ENCODE measurements around the gene CD300LD. TPM values are rescaled to one million over a fixed set of nuclear protein-coding genes. Genes with fewer than 3 reads are reported as not detected.
"Not testable (repeated sequence)": the region's sequence is repeated elsewhere in the genome, so short reads cannot be mapped to it uniquely, and the experiment has no call there.

Gene CD300LD
- total RNA-seq, 1 donor from 2014 or later: not detected

DNA sequence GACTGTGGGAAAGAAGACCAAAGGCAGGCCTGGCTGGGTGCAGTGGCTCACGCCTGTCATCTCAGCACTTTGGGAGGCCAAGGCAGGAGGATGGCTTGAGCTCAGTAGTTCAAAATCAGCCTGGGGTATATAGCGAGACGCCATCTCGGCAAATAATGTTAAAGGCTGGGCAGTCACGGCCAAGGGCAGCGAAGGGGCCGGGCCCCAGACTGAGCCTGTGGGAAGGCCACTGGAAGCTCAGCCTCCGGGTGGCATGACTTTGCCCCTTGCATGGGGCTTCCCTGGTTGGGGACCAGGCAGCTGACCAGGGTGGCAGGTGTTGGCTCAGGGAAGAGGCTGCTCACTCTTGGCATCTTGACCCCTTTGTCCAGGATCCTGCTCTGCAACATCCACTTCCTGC is 14.0 kb upstream of the CD300LD start:
- no peak for DNase-seq

DNA sequence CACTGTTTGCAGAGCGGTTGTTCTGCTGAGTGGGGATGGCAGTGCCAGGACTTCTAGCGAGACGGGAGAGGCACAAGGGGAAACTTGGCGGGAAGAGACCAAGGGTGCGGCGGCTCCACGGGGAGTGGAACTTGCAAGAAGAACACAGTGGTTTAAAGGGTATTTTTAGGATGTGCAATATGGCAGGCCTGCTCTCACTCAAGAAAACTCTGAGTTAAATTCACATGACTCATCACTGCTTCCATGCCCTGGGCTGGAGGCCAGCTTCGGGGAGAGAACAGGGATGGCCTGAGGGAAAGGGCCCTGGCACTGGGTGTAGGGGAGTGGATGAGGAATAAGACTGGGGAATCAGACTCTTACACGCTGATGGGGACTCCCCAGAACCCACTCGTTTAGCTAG is 13.3 kb upstream of the CD300LD start:
- DNase-seq: peak; percentile 34

DNA sequence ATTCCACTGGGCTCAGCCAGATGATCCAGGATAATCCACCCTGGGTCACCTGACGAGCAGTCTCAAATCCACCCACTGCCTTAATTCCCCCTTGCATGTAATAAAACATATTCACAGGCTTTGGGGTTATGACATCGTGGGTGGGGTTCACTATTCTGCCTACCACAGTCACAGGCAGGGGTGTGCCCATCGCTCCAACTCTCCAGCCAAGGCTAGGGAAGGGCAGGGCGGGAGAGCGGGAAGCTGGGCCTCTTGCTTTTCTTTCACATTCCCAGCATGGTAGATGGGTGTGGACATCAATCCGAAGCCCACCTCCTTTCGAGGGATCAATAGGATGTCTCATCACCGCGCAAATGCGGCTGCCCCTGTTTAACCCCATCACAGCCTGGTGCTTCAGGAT is 12.7 kb upstream of the CD300LD start:
- DNase-seq: no peak

- DNase-seq: no peak
Observed at GRCh38 chr17:74604200-74604599, 12.1 kb upstream of the CD300LD start.

GRCh38 chr17:74603746-74604145 is 11.7 kb upstream of the CD300LD start:
- DNase-seq: no peak

GRCh38 chr17:74603037-74603635 is 11.1 kb upstream of the CD300LD start:
- DNase-seq: no peak

DNA sequence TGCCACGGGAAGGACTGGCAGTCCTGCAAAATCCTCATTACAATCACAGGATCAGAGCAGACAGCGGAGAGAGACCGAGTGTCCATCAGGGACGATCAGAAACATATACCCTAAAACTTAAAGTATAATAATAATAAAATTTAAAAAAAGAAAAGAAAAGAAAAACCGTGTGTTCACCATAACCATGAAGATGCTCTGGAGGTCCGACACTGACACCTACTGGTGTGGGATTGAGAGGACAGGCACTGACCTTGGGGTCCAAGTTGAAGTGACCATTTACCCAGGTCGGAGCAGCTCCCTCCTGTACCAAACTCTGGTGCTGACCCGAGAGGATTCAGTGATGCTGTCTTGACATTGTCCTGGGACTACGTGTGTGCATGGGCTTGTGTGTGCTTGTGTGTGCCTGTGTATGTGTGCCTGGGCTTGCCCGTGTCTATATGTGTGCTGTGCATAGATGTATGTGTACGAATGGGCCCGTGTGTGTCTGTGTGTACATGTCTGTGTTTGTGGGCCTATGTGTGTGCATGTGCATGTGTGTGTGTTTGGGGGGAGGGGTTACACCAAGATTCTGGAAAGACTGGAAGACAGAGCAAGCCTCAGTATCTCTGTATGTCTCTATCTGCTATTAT is 10.0 kb upstream of the CD300LD start:
- peak; percentile 19 for DNase-seq

DNA sequence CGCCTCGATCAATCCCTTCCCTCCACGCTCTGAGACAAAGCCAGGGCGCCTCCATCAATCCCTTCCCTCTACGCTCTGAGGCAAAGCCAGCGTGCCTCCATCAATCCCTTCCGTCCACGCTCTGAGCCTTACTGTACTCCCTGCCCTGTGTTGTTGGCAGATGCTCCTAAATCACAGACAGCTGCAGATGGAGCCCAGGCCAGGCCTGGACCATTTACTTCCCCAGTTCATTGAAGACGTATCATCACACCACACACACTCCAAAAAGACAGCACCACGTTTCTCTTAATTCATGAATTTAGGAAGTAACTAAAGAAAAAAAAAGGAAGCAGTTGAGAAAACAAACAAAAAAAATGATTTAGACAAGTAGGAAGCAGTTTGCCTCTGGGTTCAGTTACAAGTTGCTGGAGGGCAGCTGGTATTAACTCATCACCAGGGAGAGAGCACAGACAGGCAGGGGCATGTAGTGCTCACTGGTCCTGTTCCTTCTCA is 7.4 kb upstream of the CD300LD start:
- peak; percentile 41 for DNase-seq

DNA sequence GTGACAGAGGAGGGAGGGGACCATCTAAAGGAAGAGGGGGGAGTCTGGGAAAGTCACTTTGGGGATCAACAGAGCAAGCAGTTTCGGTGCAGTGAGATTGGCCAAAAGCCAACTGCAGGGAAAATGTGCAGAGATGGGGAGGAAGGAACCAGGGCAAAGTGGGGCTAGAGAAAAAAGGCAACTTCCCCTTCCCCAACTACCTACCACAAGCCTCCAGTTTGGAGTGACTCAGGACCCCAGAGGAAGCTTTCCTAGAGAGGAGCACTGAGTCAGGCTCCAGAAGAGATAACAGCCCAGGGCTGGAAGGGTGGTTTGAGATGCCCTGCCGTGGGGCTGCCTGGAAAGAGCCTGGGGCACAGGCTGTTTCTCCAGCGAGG is 6.9 kb upstream of the CD300LD start:
- no peak for DNase-seq

DNA sequence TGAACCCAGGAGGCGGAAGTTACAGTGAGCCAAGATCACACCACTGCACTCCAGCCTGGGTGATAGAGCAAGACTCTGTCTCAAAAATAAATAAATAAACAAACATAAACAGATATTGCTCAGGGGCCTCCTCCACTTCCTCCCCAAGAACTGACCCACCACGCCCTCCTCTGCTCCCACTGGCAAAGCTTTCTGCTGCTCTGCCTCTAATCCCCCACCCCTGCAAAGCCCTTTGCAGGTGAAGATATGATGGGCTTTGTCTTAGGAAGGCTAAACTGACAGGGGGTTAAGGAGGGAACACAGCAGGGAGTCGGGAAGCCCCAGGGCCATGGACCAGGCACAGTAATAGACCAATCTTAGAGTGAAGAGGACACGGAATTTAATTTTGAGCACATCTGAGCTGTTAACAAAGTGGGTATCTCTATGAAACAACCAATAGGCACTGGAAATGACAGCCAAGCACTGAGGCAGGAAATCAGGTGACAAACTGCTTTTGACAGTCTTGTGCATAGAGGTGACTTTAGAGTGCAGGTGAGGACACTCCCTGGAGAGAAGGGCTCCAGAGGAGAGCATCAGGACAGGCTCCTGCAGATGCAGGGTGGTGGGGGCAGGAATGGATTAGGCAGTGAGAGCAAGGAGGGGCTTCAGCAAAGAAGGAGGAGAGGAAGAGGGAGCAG is 6.4 kb upstream of the CD300LD start:
- no peak for DNase-seq

DNA sequence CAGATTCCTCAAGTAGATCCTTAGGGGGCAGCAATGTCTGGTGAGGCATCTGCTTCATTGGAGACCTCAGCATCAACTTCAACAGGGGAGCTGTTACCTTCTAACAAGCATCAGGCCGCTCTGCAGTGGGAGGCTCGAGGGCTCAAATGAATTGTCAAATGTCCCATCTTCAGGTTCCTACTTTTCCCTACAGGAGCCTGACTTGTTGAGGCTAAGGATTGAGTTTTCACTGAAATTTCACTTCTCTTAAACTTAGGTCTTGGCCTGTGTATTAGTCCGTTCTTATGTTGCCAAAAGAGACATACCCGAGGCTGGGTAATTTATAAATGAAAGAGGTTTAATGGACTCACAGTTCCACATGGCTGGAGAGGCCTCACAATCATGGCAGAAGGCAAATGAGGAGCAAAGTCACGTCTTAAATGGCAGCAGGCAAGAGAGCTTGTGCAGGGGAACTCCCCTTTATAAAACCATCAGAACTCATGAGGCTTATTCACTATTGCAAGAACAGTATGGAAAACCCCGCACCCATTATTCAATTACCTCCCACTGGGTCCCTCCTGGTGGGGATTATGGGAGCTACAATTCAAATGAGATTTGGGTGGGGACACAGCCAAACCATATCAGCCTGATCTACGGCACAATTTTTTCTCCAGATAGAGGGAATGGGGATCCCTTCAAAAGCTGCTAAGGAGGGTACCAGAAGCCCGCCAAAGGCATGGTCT is 5.1 kb upstream of the CD300LD start:
- DNase-seq: no peak

GRCh38 chr17:74595037-74595750 is 3.1 kb upstream of the CD300LD start:
- DNase-seq: no peak

DNA sequence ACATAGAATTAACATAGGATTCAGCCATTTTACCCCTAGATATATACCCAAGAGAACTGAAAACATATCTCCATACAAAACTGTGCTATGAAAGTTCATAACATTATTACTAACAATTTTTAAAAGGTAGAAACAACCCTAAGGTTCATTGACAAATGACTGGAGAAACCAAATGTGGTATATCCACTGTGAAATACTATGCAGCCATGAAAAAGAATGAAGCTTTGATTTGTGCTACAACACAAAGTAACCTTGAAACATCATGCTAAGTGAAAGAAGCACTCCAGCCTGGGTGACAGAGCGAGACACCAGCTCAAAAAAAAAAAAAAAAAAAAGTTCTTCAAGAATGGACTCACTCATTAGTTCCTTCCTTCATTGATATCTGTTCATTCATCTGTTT is 580 bp downstream of the CD300LD start:
- no peak for DNase-seq

- DNase-seq: no peak
Observed at GRCh38 chr17:74585711-74586110, 6.4 kb downstream of the CD300LD start.

DNA sequence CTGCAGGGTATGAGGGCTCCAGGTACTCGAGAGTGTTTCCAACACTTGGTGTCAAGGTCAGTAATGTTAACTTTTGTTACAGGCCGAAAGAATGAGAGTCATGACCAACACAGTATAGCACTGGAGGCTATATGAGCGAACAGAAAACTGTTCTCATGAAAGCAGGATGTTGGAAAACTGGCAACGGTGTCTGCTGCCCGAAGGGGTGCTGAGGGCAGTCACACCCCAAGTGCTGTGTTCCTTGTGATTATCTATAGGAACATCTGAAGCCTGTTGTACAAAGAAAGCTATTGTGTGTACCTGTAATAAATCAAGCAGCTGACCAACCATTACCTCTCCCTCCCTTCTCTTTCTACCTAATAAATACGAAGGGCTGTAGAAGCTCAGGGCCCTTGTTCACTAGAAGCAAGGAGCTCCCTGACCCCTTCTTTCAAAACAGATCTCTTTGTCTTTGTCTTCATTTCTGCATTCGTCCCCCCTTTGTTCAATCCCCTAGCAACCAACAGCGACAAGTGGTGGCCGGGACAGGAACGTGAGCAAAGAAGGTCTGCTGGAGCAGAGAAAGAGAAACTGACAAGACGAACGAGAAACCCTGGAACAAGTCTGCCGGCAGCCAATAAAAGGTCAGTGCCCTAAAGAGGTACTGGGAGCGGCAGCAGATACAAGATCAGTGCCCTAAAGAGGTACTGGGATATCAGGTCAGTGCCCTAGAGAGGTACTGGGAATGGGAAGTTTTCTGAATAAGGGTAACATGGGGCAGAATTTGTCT is 7.6 kb downstream of the CD300LD start:
- DNase-seq: no peak

- no peak for DNase-seq
Observed at GRCh38 chr17:74582633-74583032, 9.4 kb downstream of the CD300LD start.

GRCh38 chr17:74579900-74580299 is 12.2 kb downstream of the CD300LD start:
- DNase-seq: no peak

- no peak for DNase-seq
Observed at GRCh38 chr17:74578979-74579378, 13.1 kb downstream of the CD300LD start.

- DNase-seq: no peak
Observed at GRCh38 chr17:74574489-74575142, 17.5 kb downstream of the CD300LD start.

GRCh38 chr17:74573635-74574034 is 18.4 kb downstream of the CD300LD start:
- not testable (repeated sequence) for DNase-seq

DNA sequence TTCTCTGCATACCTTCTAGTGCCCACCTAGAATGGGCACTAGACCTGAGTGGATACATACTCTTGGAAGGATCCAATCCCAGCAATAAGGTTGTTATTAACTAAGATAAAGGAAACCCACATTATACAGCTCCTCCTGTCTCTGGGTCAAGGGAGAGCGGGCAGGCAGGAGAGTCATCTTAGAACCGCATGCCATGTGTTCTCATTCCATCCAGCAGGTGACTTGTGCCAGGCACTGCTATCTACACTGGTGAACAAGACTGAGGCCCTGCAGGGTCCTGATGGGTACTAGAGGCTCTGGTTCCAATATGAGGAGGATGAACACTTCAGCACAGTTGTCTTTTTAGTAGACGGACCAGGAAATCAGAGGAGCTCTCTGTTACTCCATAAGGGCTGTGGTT is 18.9 kb downstream of the CD300LD start:
- DNase-seq: no peak
